Measurements from ENCODE around the gene SLC25A41. TPM values are rescaled to one million over a fixed set of nuclear protein-coding genes. Genes with fewer than 3 reads are reported as not detected.

SLC25A41 gene
- total and polyA plus RNA-seq, 2 experiments from 2014 or later = 0.27 to 0.50 TPM

DNA sequence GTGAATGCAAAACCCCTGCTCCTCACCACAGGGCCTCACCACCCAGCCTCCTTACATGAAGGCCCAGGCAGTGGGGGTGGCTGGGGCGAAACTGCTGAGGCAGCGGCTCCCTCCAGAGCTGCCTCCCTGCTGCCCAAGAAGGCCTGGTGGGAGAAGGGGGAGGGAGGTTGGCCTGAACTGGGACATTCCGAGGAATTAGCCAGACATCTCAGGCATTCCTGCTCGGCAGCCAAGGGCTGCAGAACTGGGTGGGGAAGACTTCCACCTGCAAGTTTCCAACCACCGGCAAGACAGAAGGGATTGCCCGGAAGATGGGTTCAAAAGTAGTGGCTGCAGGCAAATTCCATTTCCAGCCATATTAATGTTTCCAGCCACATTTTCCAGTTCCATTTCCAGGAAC, 55.5 kb downstream of the SLC25A41 start:
- H3K36me3 ChIP-seq (replicated peaks; ENCODE audit: insufficient read depth, low read depth) = no peaks in the 10 kb centered on the region
- DNase-seq (ENCODE audit: low spot score) = peak; percentile 63
- no peak overlapping the region for H2AFZ ChIP-seq
- peak overlapping the region; percentile 55 for H3K27ac ChIP-seq
- TF ChIP-seq CTCF (IDR thresholded peaks at IDR 0.05; ENCODE audit: poor library complexity) = no peak
- no peak for TF ChIP-seq EZH2phosphoT487 (IDR thresholded peaks at IDR 0.05; ENCODE audit: low read depth, severe bottlenecking, unreplicated experiment)
- TF ChIP-seq EZH2 (IDR thresholded peaks at IDR 0.05; ENCODE audit: borderline replicate concordance) = no peak
- H4K20me1 ChIP-seq (ENCODE audit: insufficient read depth, poor library complexity, severe bottlenecking) = no peaks in the 10 kb centered on the region
- no peak overlapping the region for H3K4me2 ChIP-seq
- 43% methylated on average over 6 of the region's 6 CpGs for WGBS (ENCODE audit: low lambda C conversion rate, missing lambda C conversion rate)
- H3K9me3 ChIP-seq (ENCODE audit: low read depth) = no peaks in the 10 kb centered on the region
- H3K4me3 ChIP-seq = no peak overlapping the region
- H3K9me2 ChIP-seq (replicated peaks; ENCODE audit: insufficient read depth) = no peaks in the 10 kb centered on the region
- no peaks in the 10 kb centered on the region for H3K27me3 ChIP-seq
- peaks cover 5% of the 10 kb centered on the region for H3K4me1 ChIP-seq (ENCODE audit: insufficient read depth)
- peaks cover 3% of the 10 kb centered on the region for H3K79me2 ChIP-seq

DNA sequence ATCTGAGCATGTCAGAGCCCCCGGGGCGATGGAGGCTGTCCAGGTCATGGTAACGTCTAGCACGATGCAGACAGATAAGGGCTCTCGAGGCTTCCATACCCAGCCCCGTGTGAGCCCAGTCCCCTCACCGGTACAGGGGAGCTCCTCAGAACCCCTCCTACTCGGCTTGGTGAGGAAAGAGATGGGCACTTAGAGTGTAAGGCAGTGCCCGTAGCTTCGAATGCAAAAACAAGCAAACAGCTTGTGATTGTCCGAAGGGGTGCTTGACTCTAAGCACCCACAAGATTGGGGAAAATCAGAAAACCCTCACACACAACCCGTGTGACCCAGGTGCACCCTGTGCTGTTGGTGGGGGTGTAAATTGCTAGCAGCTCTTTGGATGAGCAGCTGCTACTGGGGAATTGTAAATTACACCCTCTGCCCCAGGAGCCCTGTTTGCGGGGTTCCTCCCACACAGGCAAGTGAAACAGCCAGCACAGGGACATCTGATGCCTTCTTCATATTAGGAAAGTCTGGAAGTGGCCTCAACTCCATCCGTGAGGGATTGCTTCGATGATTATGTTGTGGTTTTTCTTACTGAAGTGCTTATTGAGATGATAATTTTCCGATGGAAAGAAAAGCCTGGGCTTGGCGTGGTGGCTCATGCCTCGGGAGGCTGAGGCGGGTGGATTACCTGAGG, 56.9 kb downstream of the SLC25A41 start:
- Histone ChIP-seq H3K4me3 (no peak overlapping the region), H3K4me2 (no peak overlapping the region), H3K9me3 (ENCODE audit: low read depth) (no peaks in the 10 kb centered on the region), H2AFZ (no peak overlapping the region), H3K9me2 (replicated peaks; ENCODE audit: insufficient read depth) (no peaks in the 10 kb centered on the region), H3K79me2 (peaks cover 3% of the 10 kb centered on the region), H3K27me3 (no peaks in the 10 kb centered on the region), H3K27ac (no peak overlapping the region), H3K4me1 (ENCODE audit: insufficient read depth) (peaks cover 5% of the 10 kb centered on the region), H4K20me1 (ENCODE audit: insufficient read depth, poor library complexity, severe bottlenecking) (no peaks in the 10 kb centered on the region), H3K36me3 (replicated peaks; ENCODE audit: insufficient read depth, low read depth) (no peaks in the 10 kb centered on the region)
- DNase-seq (ENCODE audit: low spot score) = no peak
- no peak for TF ChIP-seq EZH2 (IDR thresholded peaks at IDR 0.05; ENCODE audit: borderline replicate concordance)
- no peak for TF ChIP-seq EZH2phosphoT487 (IDR thresholded peaks at IDR 0.05; ENCODE audit: low read depth, severe bottlenecking, unreplicated experiment)
- TF ChIP-seq CTCF (IDR thresholded peaks at IDR 0.05; ENCODE audit: poor library complexity) = no peak
- WGBS (ENCODE audit: low lambda C conversion rate, missing lambda C conversion rate) = 80% methylated on average over 19 of the region's 19 CpGs

Small RNAs within 50 kb of the gene (microRNA-seq; reads per million reads assigned to microRNA genes)
- gene MIR3940 (3.1 reads per million), gene MIR6790 (not detected), gene MIR6885 (4.9 reads per million, percentile 8 among the genes with 10 or more reads in this experiment)

Small RNAs within 50 kb of the gene (small RNA-seq; reads per million reads assigned to genes)
- gene MIR6790 = not detected
- gene MIR6885 = not detected

Other genes with a start within 250 kb of the SLC25A41 start
- 13.6 and 17.2 TPM in 2 replicates for gene MLLT1, start 153.8 kb downstream of the SLC25A41 start, total RNA-seq
- 22.9 and 23.3 TPM in 2 replicates for gene MLLT1, start 153.8 kb downstream of the SLC25A41 start, polyA plus RNA-seq
- not detected in 2 replicates for gene ACER1, start 100.2 kb downstream of the SLC25A41 start, total RNA-seq
- gene ACER1, start 100.2 kb downstream of the SLC25A41 start, polyA plus RNA-seq = not detected in 2 replicates
- gene CLPP, start 72.2 kb downstream of the SLC25A41 start, total RNA-seq = 52.8 and 69.5 TPM in 2 replicates
- gene CLPP, start 72.2 kb downstream of the SLC25A41 start, polyA plus RNA-seq = 93.6 and 106 TPM in 2 replicates
- gene ALKBH7, start 61.0 kb downstream of the SLC25A41 start, total RNA-seq = 42.8 and 45.3 TPM in 2 replicates
- gene ALKBH7, start 61.0 kb downstream of the SLC25A41 start, polyA plus RNA-seq = 99.3 and 116 TPM in 2 replicates
- 2.4 and 2.7 TPM in 2 replicates for gene PSPN, start 57.8 kb downstream of the SLC25A41 start, total RNA-seq
- 1.5 and 2.7 TPM in 2 replicates for gene PSPN, start 57.8 kb downstream of the SLC25A41 start, polyA plus RNA-seq
- 47.5 and 52.1 TPM in 2 replicates for gene GTF2F1, start 40.6 kb downstream of the SLC25A41 start, total RNA-seq
- gene GTF2F1, start 40.6 kb downstream of the SLC25A41 start, polyA plus RNA-seq = 40.0 and 44.6 TPM in 2 replicates
- gene KHSRP, start 9.0 kb downstream of the SLC25A41 start, total RNA-seq = 94.2 and 133 TPM in 2 replicates
- 196 and 202 TPM in 2 replicates for gene KHSRP, start 9.0 kb downstream of the SLC25A41 start, polyA plus RNA-seq
- 48.8 and 56.6 TPM in 2 replicates for gene SLC25A23, start 26.0 kb upstream of the SLC25A41 start, total RNA-seq
- 59.0 and 61.3 TPM in 2 replicates for gene SLC25A23, start 26.0 kb upstream of the SLC25A41 start, polyA plus RNA-seq
- gene CRB3, start 30.5 kb upstream of the SLC25A41 start, total RNA-seq = 71.4 and 75.5 TPM in 2 replicates
- gene CRB3, start 30.5 kb upstream of the SLC25A41 start, polyA plus RNA-seq = 42.5 and 48.9 TPM in 2 replicates
- gene DENND1C, start 48.0 kb upstream of the SLC25A41 start, total RNA-seq = 0.48 and 1.5 TPM in 2 replicates
- gene DENND1C, start 48.0 kb upstream of the SLC25A41 start, polyA plus RNA-seq = 14.0 and 16.1 TPM in 2 replicates
- 1.2 and 4.4 TPM in 2 replicates for gene TUBB4A, start 68.5 kb upstream of the SLC25A41 start, total RNA-seq
- gene TUBB4A, start 68.5 kb upstream of the SLC25A41 start, polyA plus RNA-seq = 7.3 and 7.9 TPM in 2 replicates
- 2.3 and 2.6 TPM in 2 replicates for gene TNFSF9, start 97.3 kb upstream of the SLC25A41 start, total RNA-seq
- gene TNFSF9, start 97.3 kb upstream of the SLC25A41 start, polyA plus RNA-seq = 3.8 and 9.2 TPM in 2 replicates
- not detected in 2 replicates for gene CD70, start 157.4 kb upstream of the SLC25A41 start, total RNA-seq
- not detected in 2 replicates for gene CD70, start 157.4 kb upstream of the SLC25A41 start, polyA plus RNA-seq
- gene TNFSF14, start 236.4 kb upstream of the SLC25A41 start, total RNA-seq = 1.5 and 4.0 TPM in 2 replicates
- 3.9 and 4.8 TPM in 2 replicates for gene TNFSF14, start 236.4 kb upstream of the SLC25A41 start, polyA plus RNA-seq